K562 (cell line): ENCODE results near the gene SLC13A3. TPM values are rescaled to one million over a fixed set of nuclear protein-coding genes. Genes with fewer than 3 reads are reported as not detected.
"Not testable (repeated sequence)": the region's sequence is repeated elsewhere in the genome, so short reads cannot be mapped to it uniquely, and the experiment has no call there.

Experiments used
- ATAC-seq: fragments of 200-7000 bp; cut with Tn5 transposase; 3 replicates; pipeline ENCODE4 v1.9.1; 2020; ENCODE audit warnings: moderate library complexity
- BruUV-seq: library from RNA; stranded (reverse); fragments of 400-500 nt; replicated peaks from 2 replicates; lab custom pipeline; 2021; lab: Mats Ljungman, UMichigan
- CTCF ChIA-PET: fragments of 300-600 bp; formaldehyde crosslinking; extraction: SDS; loops from one replicate; lab custom pipeline; 2021; ENCODE audit warnings: low intra/inter-chr PET ratio; lab: Yijun Ruan, JAX
- POLR2A ChIA-PET: fragments of 300-600, 350-650 bp; sonication (Branson Sonifier 250); formaldehyde crosslinking; extraction: SDS; loops from one replicate; lab custom pipeline; 2021; ENCODE audit warnings: antibody characterized with exemption, inconsistent platforms; lab: Yijun Ruan, JAX
- DNase-seq, 4 experiments: peaks; one replicate each; pipeline versions ENCODE4 v3.0.0 to v3.0.0-alpha.2; 2011 to 2018; ENCODE audit warnings: low spot score in 3 of 4, mixed read lengths in 3 of 4; ENCODE audit errors: extremely low read depth in 1 of 4
- FAIRE-seq: peaks from 2 replicates; lab custom pipeline; 2011; peaks lifted over from hg19 to GRCh38; lab: Jason Lieb, UNC
- H2AFZ ChIP-seq: 2 replicates; pipeline ENCODE4 v1.6.0; 2011; ENCODE audit warnings: low read depth, low read length, control low read depth, inconsistent platforms
- H3K27ac ChIP-seq: fragments of 200-600 bp; 3 replicates; pipeline ENCODE4 v1.8.0; 2011; ENCODE audit warnings: low read depth, mild to moderate bottlenecking, control low read depth, inconsistent platforms, low read length, moderate library complexity, mixed read lengths; ENCODE audit errors: extremely low read depth
- H3K27me3 ChIP-seq, 2 experiments: fragments of 300-600 bp in 1 of 2; 2 replicates in 1 of 2; 3 replicates in 1 of 2; pipeline versions ENCODE4 v1.6.0 to v1.8.0; 2011; ENCODE audit warnings: inconsistent platforms in 2 of 2, low read length in 2 of 2, mild to moderate bottlenecking in 1 of 2, mixed read lengths in 1 of 2, moderate library complexity in 1 of 2; ENCODE audit not compliant: control insufficient read depth in 2 of 2, insufficient read depth in 2 of 2
- H3K36me3 ChIP-seq: fragments of 300-600 bp; 3 replicates; pipeline ENCODE4 v1.8.0; 2011; ENCODE audit warnings: mild to moderate bottlenecking, low read length, inconsistent platforms; ENCODE audit not compliant: control insufficient read depth, insufficient read depth
- H3K4me1 ChIP-seq, 2 experiments: fragments of 200-600 bp in 1 of 2; replicated peaks in 1 of 2; 2 replicates in 1 of 2; 3 replicates in 1 of 2; pipeline versions ENCODE4 v1.5.1 to v1.8.0; 2011; ENCODE audit warnings: inconsistent platforms in 2 of 2, low read length in 2 of 2, mild to moderate bottlenecking in 1 of 2, mixed read lengths in 1 of 2, moderate library complexity in 1 of 2; ENCODE audit not compliant: control insufficient read depth in 2 of 2, insufficient read depth in 2 of 2
- H3K4me2 ChIP-seq: 2 replicates; pipeline ENCODE4 v1.6.1; 2011; ENCODE audit warnings: low read length, control low read depth, inconsistent platforms, mixed read lengths; ENCODE audit not compliant: insufficient read depth
- H3K4me3 ChIP-seq: fragments of 200-600 bp; sonication (generic), shearing (Covaris generic); 2 replicates; pipeline ENCODE4 v1.5.1; 2016; ENCODE audit warnings: control low read depth, inconsistent platforms
- H3K79me2 ChIP-seq: fragments of 200-600 bp; 3 replicates; pipeline ENCODE4 v1.8.0; 2011; ENCODE audit warnings: low read length, inconsistent platforms; ENCODE audit not compliant: control insufficient read depth, insufficient read depth
- H3K9ac ChIP-seq, 2 experiments: 2 replicates each; pipeline versions ENCODE4 v1.6.0 to v1.6.1; 2011; ENCODE audit warnings: low read depth in 2 of 2, low read length in 2 of 2, control low read depth in 1 of 2, inconsistent platforms in 1 of 2, mild to moderate bottlenecking in 1 of 2, mixed read lengths in 1 of 2; ENCODE audit not compliant: insufficient read depth in 1 of 2
- H3K9me1 ChIP-seq: one replicate; pipeline ENCODE4 v1.6.0; 2011; ENCODE audit warnings: inconsistent platforms, mild to moderate bottlenecking, low read length, moderate library complexity; ENCODE audit not compliant: control insufficient read depth, insufficient read depth
- H3K9me3 ChIP-seq: replicated peaks from 2 replicates; pipeline ENCODE4 v1.5.1; 2011; ENCODE audit warnings: low read depth, low read length, inconsistent platforms; ENCODE audit not compliant: control insufficient read depth, insufficient read depth
- H4K20me1 ChIP-seq: replicated peaks from 2 replicates; pipeline ENCODE4 v1.6.1; 2011; ENCODE audit warnings: low read length, inconsistent platforms, mixed read lengths; ENCODE audit not compliant: control insufficient read depth, insufficient read depth
- TOE1 ChIP-seq, 2 experiments: fragments of 450-650 bp in 1 of 2; sonication (generic) in 1 of 2; formaldehyde crosslinking in 1 of 2; IDR thresholded peaks; 2 replicates each; pipeline versions ENCODE4 v1.7.1 to v1.8.0; 2016 to 2022; ENCODE audit warnings: borderline replicate concordance in 2 of 2, mild to moderate bottlenecking in 2 of 2, antibody characterized with exemption in 1 of 2, inconsistent platforms in 1 of 2, low read depth in 1 of 2, missing genetic modification reagents in 1 of 2, moderate library complexity in 1 of 2
- ZFP36 ChIP-seq: fragments of 150-350 bp; IDR thresholded peaks from 2 replicates; pipeline ENCODE4 v1.6.1; 2018; ENCODE audit warnings: low read length, low read depth; ENCODE audit not compliant: partially characterized antibody
- WGBS: fragments of 100-300 bp; shearing (Covaris generic); methylation state at CpG from one replicate; pipeline ENCODE4 v1.1.6; 2016; ENCODE audit warnings: low coverage, mixed read lengths; ENCODE audit not compliant: insufficient coverage; ENCODE audit errors: missing lambda C conversion rate; 5-methylcytosine and 5-hydroxymethylcytosine counted together
- in situ Hi-C: fragments of 300-500 bp; cut with MboI; formaldehyde crosslinking; loops from 4 replicates; pipeline ENCODE4 v1.15.0; 2018; ENCODE audit warnings: inconsistent platforms, mixed read lengths
- intact Hi-C: fragments of 100-400 bp; cut with micrococcal nuclease; formaldehyde crosslinking; loops from 2 replicates; pipeline ENCODE4 v1.14.2; 2022
- polyA plus RNA-seq, 8 experiments: library from polyadenylated mRNA; depleted of rRNA in 4 of 8; stranded (reverse) in 5 of 8; unstranded in 3 of 8; fragments of >200 nt; fragmentation: Nextera tagmentation in 2 of 8; fragmentation: Illumina TruSeq in 1 of 8; extraction: Ambion mirVana in 2 of 8; extraction: Trizol in 1 of 8; gene quantifications; 2 replicates each; pipeline versions ENCODE4 v1.2.1 to v1.2.3, GENCODE V29; 2011 to 2014; ENCODE audit warnings: inconsistent platforms in 1 of 8, missing spikeins in 1 of 8
- total RNA-seq, 7 experiments: library from RNA; depleted of rRNA in 6 of 7; stranded (reverse); fragments of >200 nt in 6 of 7; fragmentation: Illumina TruSeq in 2 of 7; extraction: Trizol in 2 of 7; gene quantifications; 2 replicates each; pipeline versions ENCODE4 v1.2.1 to v1.2.3, GENCODE V29; 2011 to 2021; ENCODE audit warnings: low replicate concordance in 1 of 7

The SLC13A3 gene
- total and polyA plus RNA-seq, 9 of the 15 experiments (the other 6 are each of a cell fraction or from before 2014, with no cell fraction given) = 5.5 to 16.4 (median 8.5) TPM

- no peak overlapping the region for H2AFZ ChIP-seq
- H3K4me3 ChIP-seq = no peak overlapping the region
- POLR2A ChIA-PET = interaction anchor here (0.8 to 1.4 kb wide), 3 partner anchors 9 to 154 kb away, joined by 4 to 5 read pairs (median 4); no protein-coding TSS in a partner anchor
- TF ChIP-seq TOE1 (IDR thresholded peaks at IDR 0.05; ENCODE audit: borderline replicate concordance) (no peak), TOE1 (CRISPR knock-in tag; IDR thresholded peaks at IDR 0.05; ENCODE audit: borderline replicate concordance, low read depth) (no peak), ZFP36 (peak; percentile 31)
- no peak overlapping the region for H3K9ac ChIP-seq
- intact Hi-C loops (no loop called here), in situ Hi-C loops (loop anchor here (10.0 kb wide), 1 partner anchor 323 kb away; no protein-coding TSS in a partner anchor)
- H3K36me3 ChIP-seq = peaks cover 20% of the 10 kb centered on the region
- no peak overlapping the region for H3K4me2 ChIP-seq
- DNase-seq = no peak
- CTCF ChIA-PET = no interaction called here
- H3K79me2 ChIP-seq = peaks cover 27% of the 10 kb centered on the region
- WGBS = 70% methylated on average over 5 of the region's 5 CpGs
- H3K27ac ChIP-seq = no peak overlapping the region
- no peaks in the 10 kb centered on the region for H3K27me3 ChIP-seq
- peaks cover 4% of the 10 kb centered on the region for H3K9me1 ChIP-seq
- BruUV-seq = no TSS peak
- ATAC-seq = no peak
- H3K9me3 ChIP-seq = no peaks in the 10 kb centered on the region
- no peaks in the 10 kb centered on the region; the same call in 1 of the 2 replicates for H4K20me1 ChIP-seq
- H3K4me1 ChIP-seq = peaks cover 0 to 13% of the 10 kb centered on the region in 2 experiments; a peak in 3 of 5 replicates
- no peak for FAIRE-seq
Observed at GRCh38 chr20:46677608-46678007, 26.3 kb upstream of the SLC13A3 start.

- H3K9me1 ChIP-seq, H2AFZ ChIP-seq, H3K27me3 ChIP-seq, H3K4me3 ChIP-seq, H3K9me3 ChIP-seq, CTCF ChIA-PET, H3K27ac ChIP-seq, H3K4me2 ChIP-seq, intact Hi-C loops, H3K4me1 ChIP-seq, BruUV-seq, DNase-seq, H3K9ac ChIP-seq, H4K20me1 ChIP-seq, FAIRE-seq, ATAC-seq: not testable (repeated sequence)
- Histone ChIP-seq H3K79me2 (peaks cover 19% of the 10 kb centered on the region), H3K36me3 (peaks cover 18% of the 10 kb centered on the region)
- in situ Hi-C loops = loop anchor here (10.0 kb wide), 1 partner anchor 322 kb away; no protein-coding TSS in a partner anchor
- 86% methylated on average over 7 of the region's 14 CpGs for WGBS
- POLR2A ChIA-PET = interaction anchor here (0.6 to 1.4 kb wide), 4 partner anchors 8 to 153 kb away, joined by 3 to 5 read pairs (median 4); no protein-coding TSS in a partner anchor
Observed at GRCh38 chr20:46676649-46677316, 25.5 kb upstream of the SLC13A3 start.
